PC-9 (cell line): ENCODE results near the gene SFRP5. TPM values are rescaled to one million over a fixed set of nuclear protein-coding genes. Genes with fewer than 3 reads are reported as not detected.

ENCODE experiments used
- BruUV-seq: library from RNA; stranded (reverse); fragments of 400-500 nt; replicated peaks from 2 replicates; lab custom pipeline; 2021; lab: Mats Ljungman, UMichigan
- CTCF ChIA-PET: fragments of 300-600 bp; sonication (Branson Sonifier 250); formaldehyde crosslinking; loops from one replicate; lab custom pipeline; 2022; ENCODE audit warnings: antibody characterized with exemption; lab: Charles Lee
- POLR2A ChIA-PET: fragments of 300-600 bp; sonication (Branson Sonifier 250); formaldehyde crosslinking; loops from one replicate; lab custom pipeline; 2022; ENCODE audit warnings: antibody characterized with exemption; ENCODE audit not compliant: unreplicated experiment; lab: Charles Lee
- DNase-seq, 2 experiments: peaks; one replicate each; pipeline versions ENCODE4 v3.0.0 to v3.0.0-alpha.2; 2015 to 2022; ENCODE audit warnings: mixed read lengths in 1 of 2
- H2AFZ ChIP-seq: fragments of 200-600 bp; sonication (generic); 2 replicates; pipeline ENCODE4 v1.8.1; 2017; ENCODE audit warnings: antibody characterized with exemption
- H3F3A ChIP-seq: fragments of 200-600 bp; sonication (generic); 2 replicates; pipeline ENCODE4 v1.8.1; 2017; ENCODE audit warnings: antibody characterized with exemption, mild to moderate bottlenecking, low read depth; ENCODE audit not compliant: insufficient read depth
- H3K27ac ChIP-seq: fragments of 200-600 bp; sonication (generic); 2 replicates; pipeline ENCODE4 v1.6.1; 2016; ENCODE audit warnings: mixed run types
- H3K27me3 ChIP-seq: fragments of 200-600 bp; sonication (generic); 2 replicates; pipeline ENCODE4 v1.6.1; 2016; ENCODE audit warnings: low read depth, mixed run types; ENCODE audit not compliant: insufficient read depth
- H3K36me3 ChIP-seq: fragments of 200-600 bp; sonication (generic); 2 replicates; pipeline ENCODE4 v1.6.1; 2016; ENCODE audit warnings: low read depth, mixed run types
- H3K4me1 ChIP-seq: fragments of 200-600 bp; sonication (generic); replicated peaks from 2 replicates; pipeline ENCODE4 v1.6.1; 2016; ENCODE audit warnings: mixed run types; ENCODE audit not compliant: insufficient read depth
- H3K4me2 ChIP-seq: fragments of 200-600 bp; sonication (generic); 2 replicates; pipeline ENCODE4 v1.6.1; 2017; ENCODE audit warnings: mixed run types
- H3K4me3 ChIP-seq: fragments of 200-600 bp; sonication (generic); 2 replicates; pipeline ENCODE4 v1.6.1; 2016; ENCODE audit warnings: mixed run types
- H3K79me2 ChIP-seq: fragments of 200-600 bp; sonication (generic); 2 replicates; pipeline ENCODE4 v1.6.1; 2017; ENCODE audit warnings: low read depth, mixed run types
- H3K9me2 ChIP-seq: fragments of 200-600 bp; sonication (generic); 2 replicates; pipeline ENCODE4 v1.8.1; 2017; ENCODE audit warnings: mild to moderate bottlenecking; ENCODE audit not compliant: insufficient read depth
- H3K9me3 ChIP-seq: fragments of 200-600 bp; sonication (generic); 2 replicates; pipeline ENCODE4 v1.8.1; 2016; ENCODE audit warnings: low read depth; ENCODE audit not compliant: insufficient read depth
- H4K20me1 ChIP-seq: fragments of 200-600 bp; sonication (generic); 2 replicates; pipeline ENCODE4 v1.8.1; 2017; ENCODE audit not compliant: insufficient read depth
- CTCF ChIP-seq: fragments of 200-600 bp; sonication (generic); conservative IDR thresholded peaks from 2 replicates; pipeline ENCODE4 v1.6.1; 2017; ENCODE audit warnings: mixed run types, antibody characterized with exemption, mild to moderate bottlenecking, moderate library complexity
- EZH2 ChIP-seq: fragments of 200-600 bp; sonication (generic); IDR thresholded peaks from 2 replicates; pipeline ENCODE4 v1.8.0; 2017; ENCODE audit warnings: antibody characterized with exemption, low read depth
- intact Hi-C: fragments of 100-400 bp; cut with micrococcal nuclease; formaldehyde crosslinking; loops from one replicate; pipeline ENCODE4 v1.10.0; 2022; ENCODE audit not compliant: unreplicated experiment
- total RNA-seq: library from RNA; stranded (reverse); gene quantifications from 2 replicates; pipeline ENCODE4 v1.2.3, GENCODE V29; 2021

Gene SFRP5
- total RNA-seq, 1 experiment from 2014 or later = not detected

- Histone ChIP-seq H3K4me1 (peaks cover 13% of the 10 kb centered on the region), H2AFZ (no peak overlapping the region), H3K9me3 (no peaks in the 10 kb centered on the region), H3F3A (no peaks in the 10 kb centered on the region), H3K36me3 (no peaks in the 10 kb centered on the region), H3K27me3 (no peaks in the 10 kb centered on the region), H3K4me3 (no peak overlapping the region), H3K79me2 (peaks cover 19% of the 10 kb centered on the region), H3K27ac (no peak overlapping the region), H3K9me2 (no peaks in the 10 kb centered on the region), H4K20me1 (no peaks in the 10 kb centered on the region), H3K4me2 (no peak overlapping the region)
- BruUV-seq = no TSS peak
- TF ChIP-seq CTCF = no peak
- TF ChIP-seq EZH2 = no peak
- CTCF ChIA-PET = interaction anchor here (0.7 to 1.0 kb wide), 4 partner anchors 24 to 642 kb away, joined by 3 to 11 read pairs (median 6); no protein-coding TSS in a partner anchor
- no peak for DNase-seq
- intact Hi-C loops = no loop called here
- POLR2A ChIA-PET = no interaction called here
Measured at GRCh38 chr10:97734021-97734420, 37.8 kb downstream of the SFRP5 start.

GRCh38 chr10:97733256-97733655 lies 38.5 kb downstream of the SFRP5 start:
- no peaks in the 10 kb centered on the region for H3K36me3 ChIP-seq
- TF ChIP-seq CTCF = no peak
- no peak for TF ChIP-seq EZH2
- H3F3A ChIP-seq = no peaks in the 10 kb centered on the region
- H3K9me3 ChIP-seq = no peaks in the 10 kb centered on the region
- no peaks in the 10 kb centered on the region for H3K9me2 ChIP-seq
- no TSS peak for BruUV-seq
- POLR2A ChIA-PET = no interaction called here
- H3K4me1 ChIP-seq = peaks cover 9% of the 10 kb centered on the region
- H4K20me1 ChIP-seq = no peaks in the 10 kb centered on the region
- CTCF ChIA-PET = interaction anchor here (0.7 kb wide), 4 partner anchors 10 to 642 kb away, joined by 4 to 11 read pairs (median 6); no protein-coding TSS in a partner anchor
- H3K27me3 ChIP-seq = no peaks in the 10 kb centered on the region
- H3K4me2 ChIP-seq = no peak overlapping the region
- H3K4me3 ChIP-seq = no peak overlapping the region
- intact Hi-C loops = no loop called here
- H3K79me2 ChIP-seq = peaks cover 12% of the 10 kb centered on the region
- no peak overlapping the region for H2AFZ ChIP-seq
- no peak overlapping the region for H3K27ac ChIP-seq
- DNase-seq = no peak

GRCh38 chr10:97732052-97732359 lies 39.8 kb downstream of the SFRP5 start:
- H3F3A ChIP-seq = no peaks in the 10 kb centered on the region
- no peaks in the 10 kb centered on the region for H3K36me3 ChIP-seq
- H3K4me1 ChIP-seq = peaks cover 7% of the 10 kb centered on the region
- H4K20me1 ChIP-seq = no peaks in the 10 kb centered on the region
- intact Hi-C loops = loop anchor here (1.0 kb wide), 1 partner anchor 31 kb away; no protein-coding TSS in a partner anchor
- H3K9me2 ChIP-seq = no peaks in the 10 kb centered on the region
- POLR2A ChIA-PET = no interaction called here
- CTCF ChIA-PET = no interaction called here
- H3K79me2 ChIP-seq = no peaks in the 10 kb centered on the region
- no peak overlapping the region for H3K4me2 ChIP-seq
- H3K27ac ChIP-seq = no peak overlapping the region
- no TSS peak for BruUV-seq
- H3K27me3 ChIP-seq = no peaks in the 10 kb centered on the region
- H3K9me3 ChIP-seq = no peaks in the 10 kb centered on the region
- DNase-seq = no peak
- no peak overlapping the region for H3K4me3 ChIP-seq
- no peak; the same call in 1 of the 2 replicates for TF ChIP-seq CTCF
- TF ChIP-seq EZH2 = no peak
- no peak overlapping the region for H2AFZ ChIP-seq
